Mammary epithelial cell (primary cell): ENCODE data around the gene BLCAP.
"Not testable (repeated sequence)": the region's sequence is repeated elsewhere in the genome, so short reads cannot be mapped to it uniquely, and the experiment has no call there.

Experiments used
- CTCF ChIP-seq, 2 donors: IDR thresholded peaks in 1 of 2; conservative IDR thresholded peaks in 1 of 2; 2 replicates each; pipeline ENCODE4 v1.5.1; 2011 to 2012; ENCODE audit warnings: inconsistent platforms in 2 of 2, low read length in 2 of 2, mild to moderate bottlenecking in 2 of 2, control low read depth in 1 of 2, low read depth in 1 of 2; ENCODE audit not compliant: insufficient read depth in 1 of 2; ENCODE audit errors: extremely low read depth in 1 of 2
- EZH2 ChIP-seq: IDR thresholded peaks from 2 replicates; pipeline ENCODE4 v1.6.1; 2012; ENCODE audit warnings: low read length, inconsistent platforms, borderline replicate concordance

- not testable (repeated sequence) for TF ChIP-seq CTCF (conservative IDR thresholded peaks at IDR 0.05 in 1 of 2, IDR thresholded peaks at IDR 0.05 in 1 of 2; ENCODE audit: extremely low read depth in 1 of 2, insufficient read depth in 1 of 2, low read depth in 1 of 2, low read length in 2 of 2); EZH2
Observed at GRCh38 chr20:37554721-37555298, 27.1 kb upstream of the BLCAP start.
